H9 (cell line): Measurements from ENCODE around the gene TUB. TPM values are rescaled to one million over a fixed set of nuclear protein-coding genes. Genes with fewer than 3 reads are reported as not detected.

Experiments used
- DNase-seq: peaks from one replicate; pipeline ENCODE4 v3.0.0-alpha.2; 2017
- H2AFZ ChIP-seq: one replicate; pipeline ENCODE4 v1.6.1; 2013; ENCODE audit warnings: mild to moderate bottlenecking, low read length, control low read depth, moderate library complexity
- H2AK5ac ChIP-seq: 2 replicates; pipeline ENCODE4 v1.6.1; 2013; ENCODE audit warnings: low read length, control low read depth, mixed read lengths; ENCODE audit not compliant: insufficient read length
- H2BK120ac ChIP-seq: one replicate; pipeline ENCODE4 v1.6.1; 2013; ENCODE audit warnings: low read depth, mild to moderate bottlenecking, low read length, control low read depth, inconsistent platforms; ENCODE audit not compliant: poor library complexity, severe bottlenecking
- H2BK12ac ChIP-seq: 2 replicates; pipeline ENCODE4 v1.6.1; 2013; ENCODE audit warnings: low read length, control low read depth, mixed read lengths, low read depth; ENCODE audit not compliant: insufficient read length
- H2BK15ac ChIP-seq: 2 replicates; pipeline ENCODE4 v1.6.1; 2013; ENCODE audit warnings: low read depth, low read length, control low read depth
- H2BK20ac ChIP-seq: one replicate; pipeline ENCODE4 v1.6.1; 2013; ENCODE audit warnings: low read depth, mild to moderate bottlenecking, low read length, control low read depth, inconsistent platforms; ENCODE audit not compliant: poor library complexity, severe bottlenecking
- H2BK5ac ChIP-seq: 2 replicates; pipeline ENCODE4 v1.6.1; 2013; ENCODE audit warnings: low read length, control low read depth, mixed read lengths; ENCODE audit not compliant: insufficient read length
- H3K14ac ChIP-seq: 2 replicates; pipeline ENCODE4 v1.6.1; 2013; ENCODE audit warnings: low read length, control low read depth; ENCODE audit not compliant: insufficient read depth
- H3K18ac ChIP-seq: 2 replicates; pipeline ENCODE4 v1.6.1; 2013; ENCODE audit warnings: low read depth, mild to moderate bottlenecking, mixed read lengths, low read length, control low read depth; ENCODE audit not compliant: insufficient read length
- H3K23ac ChIP-seq: 2 replicates; pipeline ENCODE4 v1.6.1; 2013; ENCODE audit warnings: low read length, control low read depth, mixed read lengths, low read depth; ENCODE audit not compliant: insufficient read length
- H3K23me2 ChIP-seq: 2 replicates; pipeline ENCODE4 v1.6.1; 2013; ENCODE audit warnings: low read depth, mild to moderate bottlenecking, mixed read lengths, low read length, control low read depth; ENCODE audit not compliant: insufficient read length, poor library complexity, severe bottlenecking
- H3K27ac ChIP-seq: 2 replicates; pipeline ENCODE4 v1.5.1; 2013; ENCODE audit warnings: low read length, control low read depth, mixed read lengths, low read depth; ENCODE audit not compliant: insufficient read length
- H3K27me3 ChIP-seq: 2 replicates; pipeline ENCODE4 v1.6.1; 2013; ENCODE audit warnings: low read length, control low read depth, inconsistent platforms; ENCODE audit not compliant: insufficient read depth
- H3K4ac ChIP-seq: 2 replicates; pipeline ENCODE4 v1.6.1; 2013; ENCODE audit warnings: low read depth, mild to moderate bottlenecking, control low read depth, inconsistent platforms, low read length, moderate library complexity
- H3K4me1 ChIP-seq: 2 replicates; pipeline ENCODE4 v1.6.1; 2013; ENCODE audit warnings: low read length, control low read depth, inconsistent platforms; ENCODE audit not compliant: insufficient read depth
- H3K4me2 ChIP-seq: 2 replicates; pipeline ENCODE4 v1.6.1; 2013; ENCODE audit warnings: low read length, control low read depth, mixed read lengths; ENCODE audit not compliant: insufficient read length, insufficient read depth
- H3K56ac ChIP-seq: 2 replicates; pipeline ENCODE4 v1.6.1; 2013; ENCODE audit warnings: low read depth, mild to moderate bottlenecking, mixed read lengths, low read length, control low read depth; ENCODE audit not compliant: insufficient read length
- H3K79me1 ChIP-seq: 2 replicates; pipeline ENCODE4 v1.6.1; 2013; ENCODE audit warnings: low read depth, mild to moderate bottlenecking, moderate library complexity, low read length, control low read depth, inconsistent platforms; ENCODE audit not compliant: insufficient read depth, poor library complexity, severe bottlenecking
- H3K79me2 ChIP-seq: 2 replicates; pipeline ENCODE4 v1.6.1; 2013; ENCODE audit warnings: low read length, control low read depth, inconsistent platforms; ENCODE audit not compliant: insufficient read depth
- H3K9ac ChIP-seq: 2 replicates; pipeline ENCODE4 v1.6.1; 2013; ENCODE audit warnings: low read length, control low read depth, mixed read lengths; ENCODE audit not compliant: insufficient read length; ENCODE audit errors: extremely low read depth
- H3K9me3 ChIP-seq: one replicate; pipeline ENCODE4 v1.6.1; 2013; ENCODE audit warnings: low read depth, low read length, inconsistent platforms; ENCODE audit not compliant: control insufficient read depth
- H3T11ph ChIP-seq: one replicate; pipeline ENCODE4 v1.6.1; 2013; ENCODE audit warnings: mild to moderate bottlenecking, low read length, control low read depth, inconsistent platforms
- H4K20me1 ChIP-seq: one replicate; pipeline ENCODE4 v1.6.1; 2013; ENCODE audit not compliant: control insufficient read depth, insufficient read length, insufficient read depth
- H4K5ac ChIP-seq: 2 replicates; pipeline ENCODE4 v1.6.1; 2013; ENCODE audit warnings: low read depth, mild to moderate bottlenecking, mixed read lengths, low read length, control low read depth; ENCODE audit not compliant: insufficient read length
- H4K8ac ChIP-seq: replicated peaks from 2 replicates; pipeline ENCODE4 v1.6.1; 2013; ENCODE audit warnings: low read length, control low read depth, mixed read lengths, low read depth; ENCODE audit not compliant: insufficient read length
- H4K91ac ChIP-seq: 2 replicates; pipeline ENCODE4 v1.6.1; 2013; ENCODE audit warnings: low read depth, mild to moderate bottlenecking, moderate library complexity, mixed read lengths, low read length, control low read depth; ENCODE audit not compliant: insufficient read length
- H3K27ac Mint-ChIP-seq, 3 experiments: 2 replicates in 2 of 3; 3 replicates in 1 of 3; pipeline ENCODE4 v1.8.0; 2020 to 2021; ENCODE audit warnings: mixed read lengths in 3 of 3, mild to moderate bottlenecking in 1 of 3, moderate library complexity in 1 of 3
- H3K27me3 Mint-ChIP-seq: 2 replicates; pipeline ENCODE4 v1.8.0; 2021; ENCODE audit warnings: low read depth, mild to moderate bottlenecking, moderate library complexity, mixed read lengths
- H3K36me3 Mint-ChIP-seq, 3 experiments: 2 replicates in 2 of 3; 3 replicates in 1 of 3; pipeline ENCODE4 v1.8.0; 2020 to 2021; ENCODE audit warnings: low read depth in 3 of 3, mixed read lengths in 3 of 3; ENCODE audit not compliant: insufficient read depth in 1 of 3
- H3K4me1 Mint-ChIP-seq, 2 experiments: 2 replicates each; pipeline ENCODE4 v1.8.0; 2020; ENCODE audit warnings: mixed read lengths in 2 of 2
- H3K4me3 Mint-ChIP-seq, 2 experiments: 2 replicates in 1 of 2; 3 replicates in 1 of 2; pipeline ENCODE4 v1.8.0; 2020 to 2021; ENCODE audit warnings: mild to moderate bottlenecking in 2 of 2, mixed read lengths in 2 of 2, moderate library complexity in 1 of 2
- H3K9me3 Mint-ChIP-seq, 2 experiments: 2 replicates in 1 of 2; 3 replicates in 1 of 2; pipeline ENCODE4 v1.8.0; 2020; ENCODE audit warnings: mild to moderate bottlenecking in 2 of 2, mixed read lengths in 2 of 2, moderate library complexity in 1 of 2
- WGBS: extraction: QIAGEN DNeasy Blood & Tissue Kit; methylation state at CpG from one replicate; pipeline ENCODE4 v1.1.7; 2013; ENCODE audit warnings: missing lambda C conversion rate, low lambda C conversion rate, mixed read lengths; ENCODE audit not compliant: insufficient read length; ENCODE audit errors: extremely low coverage; 5-methylcytosine and 5-hydroxymethylcytosine counted together
- total RNA-seq: library from RNA; stranded (reverse); gene quantifications from 2 replicates; pipeline ENCODE4 v1.2.1, GENCODE V29; 2021
- TF ChIP-seq, protein P1 (sequence below): fragments of 200-600 bp; sonication (generic); conservative IDR thresholded peaks from 3 replicates; pipeline ENCODE4 v1.8.0; 2021; ENCODE audit warnings: antibody characterized with exemption, mild to moderate bottlenecking

Gene TUB
- total RNA-seq, 1 experiment from 2014 or later: 14.8 TPM

- Histone ChIP-seq H3K9ac (no peak overlapping the region), H2AFZ (no peak overlapping the region), H3K56ac (no peak overlapping the region), H3K23me2 (no peaks in the 10 kb centered on the region), H2BK12ac (no peak overlapping the region), H3K27ac (no peak overlapping the region), H2BK15ac (no peak overlapping the region), H3T11ph (no peak overlapping the region), H3K4me1 (peaks cover 8% of the 10 kb centered on the region), H3K79me1 (no peaks in the 10 kb centered on the region), H4K8ac (no peak overlapping the region), H2AK5ac (no peak overlapping the region), H3K4me2 (no peak overlapping the region), H4K5ac (no peak overlapping the region), H3K18ac (no peak overlapping the region), H2BK5ac (no peak overlapping the region), H3K79me2 (no peaks in the 10 kb centered on the region), H4K20me1 (no peaks in the 10 kb centered on the region), H2BK20ac (no peak overlapping the region), H3K27me3 (no peaks in the 10 kb centered on the region; the same call in 1 of the 2 replicates), H3K23ac (peak overlapping the region; percentile 40), H4K91ac (no peak overlapping the region), H2BK120ac (no peak overlapping the region), H3K4ac (no peak overlapping the region), H3K14ac (no peak overlapping the region), H3K9me3 (no peaks in the 10 kb centered on the region)
- no peak for DNase-seq
- WGBS: no CpG with 5 or more reads among the region's 8 CpGs
- TF ChIP-seq, protein P1, sequence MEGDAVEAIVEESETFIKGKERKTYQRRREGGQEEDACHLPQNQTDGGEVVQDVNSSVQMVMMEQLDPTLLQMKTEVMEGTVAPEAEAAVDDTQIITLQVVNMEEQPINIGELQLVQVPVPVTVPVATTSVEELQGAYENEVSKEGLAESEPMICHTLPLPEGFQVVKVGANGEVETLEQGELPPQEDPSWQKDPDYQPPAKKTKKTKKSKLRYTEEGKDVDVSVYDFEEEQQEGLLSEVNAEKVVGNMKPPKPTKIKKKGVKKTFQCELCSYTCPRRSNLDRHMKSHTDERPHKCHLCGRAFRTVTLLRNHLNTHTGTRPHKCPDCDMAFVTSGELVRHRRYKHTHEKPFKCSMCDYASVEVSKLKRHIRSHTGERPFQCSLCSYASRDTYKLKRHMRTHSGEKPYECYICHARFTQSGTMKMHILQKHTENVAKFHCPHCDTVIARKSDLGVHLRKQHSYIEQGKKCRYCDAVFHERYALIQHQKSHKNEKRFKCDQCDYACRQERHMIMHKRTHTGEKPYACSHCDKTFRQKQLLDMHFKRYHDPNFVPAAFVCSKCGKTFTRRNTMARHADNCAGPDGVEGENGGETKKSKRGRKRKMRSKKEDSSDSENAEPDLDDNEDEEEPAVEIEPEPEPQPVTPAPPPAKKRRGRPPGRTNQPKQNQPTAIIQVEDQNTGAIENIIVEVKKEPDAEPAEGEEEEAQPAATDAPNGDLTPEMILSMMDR: no peak
- Mint-ChIP-seq H3K36me3 (no peaks in the 10 kb centered on the region), H3K4me3 (no peak overlapping the region), H3K27ac (no peak overlapping the region), H3K27me3 (peaks cover 52% of the 10 kb centered on the region), H3K9me3 (no peaks in the 10 kb centered on the region), H3K4me1 (peaks cover 44 to 53% of the 10 kb centered on the region in 2 experiments)
These were observed 11.2 kb upstream of the TUB start for GRCh38 chr11:8069771-8070170.
